HPDE6-E6E7 (cell line): ENCODE data around the gene SELENOS.

ENCODE experiments used
- DNase-seq: peaks from one replicate; pipeline ENCODE4 v3.0.0; 2011; ENCODE audit warnings: missing footprints; ENCODE audit errors: extremely low spot score

Gene SELENOS

GRCh38 chr15:101250873-101251829 lies 26.1 kb downstream of the SELENOS start:
- peak; percentile 32 for DNase-seq

GRCh38 chr15:101250341-101250831 lies 26.9 kb downstream of the SELENOS start:
- DNase-seq = peak; percentile 69

- no peak for DNase-seq
Measured at GRCh38 chr15:101248274-101248673, 29.0 kb downstream of the SELENOS start.

- DNase-seq = no peak
Measured at GRCh38 chr15:101246824-101247745, 30.2 kb downstream of the SELENOS start.

- no peak for DNase-seq
Measured at GRCh38 chr15:101246391-101246790, 30.9 kb downstream of the SELENOS start.

- no peak for DNase-seq
Measured at GRCh38 chr15:101244889-101245668, 32.2 kb downstream of the SELENOS start.

- no peak for DNase-seq
Measured at GRCh38 chr15:101244036-101244781, 33.1 kb downstream of the SELENOS start.

GRCh38 chr15:101243420-101243819 lies 33.9 kb downstream of the SELENOS start:
- no peak for DNase-seq

GRCh38 chr15:101242999-101243336 lies 34.3 kb downstream of the SELENOS start:
- DNase-seq = no peak

- no peak for DNase-seq
Measured at GRCh38 chr15:101242160-101242998, 34.9 kb downstream of the SELENOS start.

GRCh38 chr15:101240358-101240757 lies 36.9 kb downstream of the SELENOS start:
- no peak for DNase-seq

GRCh38 chr15:101239724-101240136 lies 37.6 kb downstream of the SELENOS start:
- DNase-seq = no peak

- DNase-seq = no peak
Measured at GRCh38 chr15:101237251-101237650, 40.0 kb downstream of the SELENOS start.

GRCh38 chr15:101233651-101234280 lies 43.5 kb downstream of the SELENOS start:
- no peak for DNase-seq

GRCh38 chr15:101232677-101233076 lies 44.6 kb downstream of the SELENOS start:
- DNase-seq = no peak

GRCh38 chr15:101228313-101228712 lies 49.0 kb downstream of the SELENOS start:
- DNase-seq = no peak

GRCh38 chr15:101225658-101226057 lies 51.6 kb downstream of the SELENOS start:
- no peak for DNase-seq
